ENCODE measurements around the gene GALNT12.

Gene GALNT12

DNA sequence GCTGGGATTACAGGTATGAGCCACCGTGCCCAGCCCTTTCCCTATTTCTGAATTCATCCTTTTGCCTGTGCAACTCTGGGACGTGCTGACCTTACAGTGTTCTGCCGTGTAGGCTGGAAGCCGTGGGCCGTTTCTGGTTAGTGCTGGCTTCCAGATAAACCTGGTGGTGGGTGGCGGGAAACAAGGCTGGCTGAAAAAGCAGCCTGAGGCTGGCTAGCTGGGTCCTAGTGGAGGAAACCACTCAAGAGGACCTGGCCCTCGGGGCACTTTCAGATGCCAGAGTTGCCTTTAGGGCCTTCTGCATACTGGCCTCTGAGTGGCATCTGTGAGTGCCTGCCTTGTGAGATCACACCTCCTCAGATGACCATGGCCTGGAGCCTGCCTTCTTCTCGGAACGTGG lies 26.9 kb downstream of the GALNT12 start:
- DNase-seq, result no peak

DNA sequence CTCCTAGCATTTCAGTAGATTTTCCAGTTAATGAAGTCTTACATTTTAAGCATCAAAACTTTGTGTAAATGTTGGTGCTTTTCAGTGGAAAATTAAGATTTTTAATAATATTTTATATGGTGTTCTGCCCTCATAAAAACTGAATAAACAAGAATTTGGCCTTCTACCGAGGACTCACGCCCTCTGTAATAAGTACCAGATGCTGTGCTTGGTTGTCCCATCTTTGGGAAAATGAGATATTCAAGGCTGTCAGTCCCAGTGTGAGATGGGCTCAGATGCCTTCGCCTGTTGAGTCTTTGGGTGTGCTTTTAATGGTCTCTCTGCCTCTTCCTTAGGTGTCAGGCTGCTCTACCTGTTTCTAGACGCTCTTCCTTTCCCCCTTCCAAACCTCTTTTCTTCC lies 28.7 kb downstream of the GALNT12 start:
- DNase-seq, result no peak

- DNase-seq, result no peak
These were observed 30.0 kb downstream of the GALNT12 start for GRCh38 chr9:98837516-98837915.

DNA sequence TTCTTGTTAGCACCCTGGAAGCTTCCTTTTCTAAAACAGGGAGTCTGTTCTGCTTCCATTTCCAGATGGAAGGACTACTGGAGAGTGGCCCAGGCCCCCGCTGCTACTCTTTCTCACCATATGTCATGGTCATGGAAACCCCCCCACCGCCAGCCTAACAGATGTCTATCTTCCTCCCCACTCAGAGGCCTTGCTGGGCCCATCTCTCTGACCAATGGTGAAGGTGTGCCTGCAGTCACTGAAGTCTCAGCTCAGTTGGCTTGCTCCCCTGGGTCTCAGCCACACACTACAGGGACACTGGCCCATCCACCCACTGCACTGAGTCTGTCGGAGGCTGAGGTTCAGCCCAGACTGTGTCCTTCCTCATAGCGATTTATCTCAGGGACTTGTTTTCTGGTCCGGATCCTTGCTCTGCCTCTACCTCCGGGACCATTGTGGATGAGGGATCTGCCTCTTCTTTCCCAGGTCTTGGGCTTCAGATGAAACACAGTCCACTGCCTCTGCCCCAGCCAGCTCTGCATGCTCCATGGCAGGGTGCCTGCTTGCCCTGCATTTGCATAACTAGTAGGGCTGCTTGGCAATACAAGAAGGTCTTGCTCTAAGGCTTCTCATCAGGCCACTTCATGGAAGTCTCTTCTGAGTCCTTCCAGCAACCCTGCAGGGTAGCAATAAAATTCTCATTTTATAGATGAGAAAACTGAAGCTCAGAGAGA lies 30.8 kb downstream of the GALNT12 start:
- DNase-seq, result no peak

DNA sequence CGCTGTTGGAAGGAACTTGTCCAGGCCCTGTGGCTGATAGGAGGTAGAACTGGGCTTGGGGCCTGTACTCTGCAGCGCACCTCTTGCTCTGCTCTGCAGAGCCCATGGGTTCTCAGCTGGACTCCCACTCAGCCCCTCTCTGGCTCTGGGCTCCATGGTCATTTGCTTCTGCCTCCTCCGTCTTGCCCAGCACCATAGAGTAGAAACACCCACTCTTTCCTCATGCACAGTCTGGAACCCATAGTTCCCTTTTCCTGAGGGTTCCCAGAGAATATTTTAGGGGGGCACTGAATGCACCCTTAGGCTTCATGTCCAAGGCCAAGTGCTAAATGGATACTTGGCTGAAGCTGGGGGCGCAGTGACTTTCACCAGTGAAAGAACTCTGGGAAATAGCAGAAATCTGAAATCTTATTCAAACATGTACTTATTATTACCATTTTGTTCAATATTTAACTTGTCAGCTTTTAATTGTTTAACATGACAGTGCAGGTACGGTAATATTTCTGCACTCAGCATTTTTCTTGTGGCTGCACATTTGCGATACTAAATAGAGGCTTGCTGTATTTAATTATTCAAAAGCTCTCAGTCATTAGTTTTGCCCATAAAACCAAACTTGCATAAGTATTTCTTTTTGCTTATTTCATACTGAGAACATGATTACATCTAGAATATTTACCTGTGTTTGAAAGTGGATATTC lies 31.5 kb downstream of the GALNT12 start:
- no peak for DNase-seq

DNA sequence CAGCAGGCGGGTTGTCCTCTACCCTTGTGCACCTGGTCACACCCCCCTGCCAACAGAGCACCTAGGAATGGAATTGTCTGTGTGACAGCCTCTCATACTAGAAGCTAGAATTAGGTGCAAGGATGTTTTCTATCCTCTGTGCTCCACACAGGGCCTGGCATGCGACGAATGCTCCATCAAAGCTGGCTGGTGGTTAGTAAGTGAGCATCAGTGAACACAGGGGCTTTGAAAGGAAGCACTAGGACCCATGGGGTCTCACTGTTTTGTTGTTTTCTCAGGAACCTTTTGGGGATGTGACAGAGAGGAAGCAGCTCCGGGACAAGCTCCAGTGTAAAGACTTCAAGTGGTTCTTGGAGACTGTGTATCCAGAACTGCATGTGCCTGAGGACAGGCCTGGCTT lies 32.3 kb downstream of the GALNT12 start:
- DNase-seq, result no peak

GRCh38 chr9:98842510-98842909 lies 35.0 kb downstream of the GALNT12 start:
- DNase-seq, result no peak

DNA sequence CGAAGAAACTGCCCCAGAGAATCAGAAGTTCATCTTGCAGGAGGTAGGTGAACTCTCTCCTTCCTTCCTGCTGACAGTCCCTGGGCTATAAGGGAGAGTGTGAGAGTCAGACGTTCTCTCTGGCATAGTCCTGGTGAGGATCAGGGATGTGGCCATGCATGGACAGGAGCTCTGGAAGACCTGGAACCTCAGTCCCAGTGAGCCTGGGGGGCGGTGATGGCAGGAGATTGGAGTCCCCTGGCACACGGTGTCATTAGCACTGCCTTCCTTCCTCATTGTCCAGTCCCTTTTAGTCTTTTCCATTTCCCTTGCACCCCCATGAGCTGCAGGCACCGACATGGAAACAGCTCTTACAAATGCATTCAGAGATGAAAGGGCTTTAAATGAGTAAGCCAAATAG lies 38.6 kb downstream of the GALNT12 start:
- no peak for DNase-seq

- DNase-seq, result no peak
These were observed 39.4 kb downstream of the GALNT12 start for GRCh38 chr9:98846879-98847278.

GRCh38 chr9:98848450-98849149 lies 41.1 kb downstream of the GALNT12 start:
- peak; percentile 68 to 73 for DNase-seq

- no peak for DNase-seq
These were observed 42.1 kb downstream of the GALNT12 start for GRCh38 chr9:98849563-98849962.

GRCh38 chr9:98850851-98851729 lies 43.6 kb downstream of the GALNT12 start:
- DNase-seq, result no peak

- peak; percentile 11 to 15 for DNase-seq
These were observed 44.4 kb downstream of the GALNT12 start for GRCh38 chr9:98851730-98852459.

GRCh38 chr9:98852460-98852734 lies 44.9 kb downstream of the GALNT12 start:
- DNase-seq, result no peak

DNA sequence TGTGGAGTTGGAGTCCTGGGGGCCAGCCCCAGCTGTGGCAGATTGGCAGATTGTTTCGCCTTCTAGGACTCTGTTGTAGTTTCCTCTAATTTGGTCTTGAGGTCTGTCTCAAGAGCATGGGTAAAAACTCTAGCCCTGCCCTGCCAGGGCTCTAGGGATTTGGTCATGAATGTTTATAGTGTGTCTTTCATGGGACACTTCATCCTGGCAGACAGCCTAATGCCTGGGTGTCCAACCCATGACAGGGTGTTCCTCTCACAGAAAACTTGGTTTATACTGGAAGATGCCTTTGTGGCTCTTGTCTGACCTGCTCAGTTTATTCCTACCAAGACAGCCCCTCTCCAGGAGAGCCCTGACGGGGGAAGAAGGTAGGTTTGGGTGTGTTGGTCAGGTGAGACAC lies 45.5 kb downstream of the GALNT12 start:
- no peak for DNase-seq

- no peak for DNase-seq
These were observed 46.8 kb downstream of the GALNT12 start for GRCh38 chr9:98854266-98854665.

DNA sequence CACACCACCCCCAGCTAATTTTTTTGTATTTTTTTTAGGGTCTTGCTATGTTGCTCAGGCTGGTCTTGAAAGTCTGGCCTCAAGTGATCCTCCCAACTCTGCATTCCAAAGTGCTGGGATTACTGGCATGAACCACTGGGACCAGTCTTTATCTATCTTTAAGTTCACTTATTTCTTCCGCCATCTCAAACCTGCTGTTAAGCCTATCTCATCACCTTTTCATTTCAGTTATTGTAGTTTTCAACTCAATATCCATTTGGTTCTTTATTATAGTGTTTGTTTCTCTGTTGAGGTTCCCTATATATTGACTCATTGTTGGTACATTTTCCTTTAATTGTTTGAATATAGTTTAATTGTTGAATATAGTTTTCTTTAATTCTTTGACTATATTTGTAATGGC lies 48.1 kb downstream of the GALNT12 start:
- DNase-seq, result no peak

DNA sequence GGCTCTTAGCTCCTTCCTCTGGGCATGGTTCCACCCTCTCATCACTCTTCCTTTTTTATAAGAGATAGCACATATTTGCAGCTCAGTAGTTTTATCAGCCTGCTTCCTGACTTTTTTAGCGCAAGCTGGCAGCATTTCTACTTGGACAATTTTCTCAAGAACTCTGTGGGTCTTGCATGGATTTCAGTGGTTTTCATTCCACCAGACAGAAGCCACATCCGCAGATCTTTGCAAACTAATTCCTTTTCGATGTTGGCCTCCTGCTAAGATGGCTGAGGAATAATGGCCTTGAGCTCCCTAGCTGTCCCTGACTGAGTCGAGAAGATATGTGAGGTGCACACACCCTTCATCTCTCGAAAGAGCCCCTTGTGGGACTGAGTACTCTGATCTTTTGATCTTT lies 49.5 kb downstream of the GALNT12 start:
- DNase-seq, result no peak

GRCh38 chr9:98859941-98860340 lies 52.5 kb downstream of the GALNT12 start:
- no peak for DNase-seq

- no peak for DNase-seq
These were observed 53.4 kb downstream of the GALNT12 start for GRCh38 chr9:98860871-98861293.

DNA sequence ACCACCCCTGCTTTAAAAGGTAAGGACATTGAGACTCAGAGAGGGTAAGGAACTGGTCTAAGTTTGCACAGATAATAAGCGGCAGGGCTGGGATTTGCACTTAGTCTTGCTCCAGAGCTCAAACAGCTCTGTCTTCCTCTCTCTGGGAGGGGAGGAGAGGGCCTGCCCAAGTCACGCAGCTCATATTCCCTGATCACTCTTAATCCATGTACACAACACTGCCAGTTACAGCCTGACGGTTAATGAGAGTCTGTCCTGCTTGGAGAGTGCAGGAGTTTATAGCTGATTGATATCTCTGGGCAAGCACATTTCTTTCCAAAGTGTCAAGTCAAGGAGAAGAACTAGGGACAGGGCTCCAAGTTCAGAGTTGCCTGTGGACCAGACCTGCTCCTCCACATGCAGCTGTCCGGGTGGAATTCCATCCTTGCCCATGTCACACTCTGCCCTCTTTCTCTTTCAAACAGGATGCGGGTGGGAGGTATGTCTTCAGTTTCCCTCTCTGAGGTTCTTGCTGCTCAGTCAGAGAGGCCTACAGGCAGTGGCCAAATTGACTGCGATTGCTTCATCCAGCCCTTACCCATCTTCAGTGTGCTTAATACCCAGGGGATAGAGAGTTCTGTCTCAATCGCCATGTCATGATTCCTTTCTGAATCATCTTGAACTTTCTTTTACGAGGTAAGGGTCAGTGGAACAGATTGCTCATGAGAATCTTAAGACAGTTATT lies 54.5 kb downstream of the GALNT12 start:
- no peak for DNase-seq

GRCh38 chr9:98862936-98863335 lies 55.5 kb downstream of the GALNT12 start:
- DNase-seq, result no peak
